A549 (cell line): ENCODE measurements around the gene TRABD2B. TPM values are rescaled to one million over a fixed set of nuclear protein-coding genes. Genes with fewer than 3 reads are reported as not detected.

ENCODE experiments used
- ATAC-seq, 2 experiments: fragments of 200-7000 bp in 1 of 2; fragments of >200 bp in 1 of 2; cut with Nextera tagmentation in 1 of 2; cut with Tn5 transposase in 1 of 2; 3 replicates each; pipeline versions ENCODE4 v1.8.0 to v1.9.1; 2018 to 2020; ENCODE audit warnings: mild to moderate bottlenecking in 1 of 2, moderate library complexity in 1 of 2
- CTCF ChIA-PET: fragments of 300-600 bp; sonication (Branson Sonifier 250); formaldehyde crosslinking; extraction: SDS; loops from one replicate; lab custom pipeline; 2021; ENCODE audit warnings: antibody characterized with exemption, inconsistent platforms; lab: Yijun Ruan, JAX
- POLR2A ChIA-PET: fragments of 350-600 bp; formaldehyde crosslinking; extraction: SDS; loops from one replicate; lab custom pipeline; 2021; ENCODE audit warnings: antibody characterized with exemption, inconsistent platforms; lab: Yijun Ruan, JAX
- DNase-seq, 2 experiments: peaks; one replicate each; pipeline versions ENCODE4 v3.0.0 to v3.0.0-alpha.2; 2011 to 2016; ENCODE audit warnings: low read depth in 1 of 2, low spot score in 1 of 2
- FAIRE-seq: peaks from 2 replicates; lab custom pipeline; 2011; peaks lifted over from hg19 to GRCh38; lab: Jason Lieb, UNC
- H3K27ac ChIP-seq, 2 experiments: fragments of >200 bp; sonication (Bioruptor Twin); formaldehyde crosslinking; 3 replicates each; pipeline ENCODE4 v1.5.1; 2016 to 2017
- H3K4me1 ChIP-seq: fragments of >200 bp; sonication (Bioruptor Twin); formaldehyde crosslinking; 3 replicates; pipeline ENCODE4 v1.6.1; 2016
- H3K4me2 ChIP-seq: fragments of >200 bp; sonication (Bioruptor Twin); formaldehyde crosslinking; 3 replicates; pipeline ENCODE4 v1.6.1; 2016
- H3K4me3 ChIP-seq: fragments of >200 bp; sonication (Bioruptor Twin); formaldehyde crosslinking; 3 replicates; pipeline ENCODE4 v1.5.1; 2016
- H3K9me3 ChIP-seq: fragments of >200 bp; sonication (Bioruptor Twin); formaldehyde crosslinking; 3 replicates; pipeline ENCODE4 v1.6.1; 2016
- ATOH8 ChIP-seq: fragments of 250-450 bp; sonication (Bioruptor Pico); IDR thresholded peaks from 2 replicates; pipeline ENCODE4 v1.5.0; 2020; ENCODE audit warnings: low read depth, mild to moderate bottlenecking, moderate library complexity
- BCL3 ChIP-seq: fragments of >200 bp; sonication (Bioruptor Twin); formaldehyde crosslinking; IDR thresholded peaks from 3 replicates; pipeline ENCODE4 v1.6.1; 2016
- BHLHE40 ChIP-seq: IDR thresholded peaks from 2 replicates; pipeline ENCODE4 v1.6.1; 2012; ENCODE audit warnings: low read depth, low read length, inconsistent platforms
- CBX8 ChIP-seq: fragments of 200-600 bp; sonication (generic); IDR thresholded peaks from 2 replicates; pipeline ENCODE4 v1.6.1; 2016
- CTCF ChIP-seq: fragments of >200 bp; sonication (Bioruptor Twin); formaldehyde crosslinking; IDR thresholded peaks from 3 replicates; pipeline ENCODE4 v1.5.1; 2016
- ESRRA ChIP-seq: fragments of 150-350 bp; IDR thresholded peaks from 2 replicates; pipeline ENCODE4 v1.6.1; 2014; ENCODE audit warnings: mild to moderate bottlenecking, low read length, borderline replicate concordance
- FOSL2 ChIP-seq, 2 experiments: fragments of 450-650 bp in 1 of 2; fragments of >200 bp in 1 of 2; sonication (Bioruptor Twin) in 1 of 2; formaldehyde crosslinking; IDR thresholded peaks; 2 replicates each; pipeline versions ENCODE4 v1.5.0 to v1.6.1; 2016 to 2020; ENCODE audit warnings: mild to moderate bottlenecking in 1 of 2, moderate library complexity in 1 of 2
- GATA3 ChIP-seq: IDR thresholded peaks from 2 replicates; pipeline ENCODE4 v1.6.1; 2012; ENCODE audit warnings: borderline replicate concordance
- HES2 ChIP-seq: fragments of >200 bp; sonication (Bioruptor Twin); formaldehyde crosslinking; IDR thresholded peaks from 2 replicates; pipeline ENCODE4 v1.6.1; 2016
- HOXA7 ChIP-seq: fragments of 250-450 bp; sonication (Bioruptor Pico); IDR thresholded peaks from 2 replicates; pipeline ENCODE4 v1.5.0; 2020; ENCODE audit warnings: mild to moderate bottlenecking, moderate library complexity
- JUN ChIP-seq, 2 experiments: fragments of >200 bp; sonication (Bioruptor Twin); formaldehyde crosslinking; IDR thresholded peaks; 2 replicates in 1 of 2; 3 replicates in 1 of 2; pipeline ENCODE4 v1.6.1; 2016 to 2017
- MAFK ChIP-seq: fragments of 450-650 bp; IDR thresholded peaks from 2 replicates; pipeline ENCODE4 v1.6.1; 2014; ENCODE audit not compliant: partially characterized antibody
- NPAS2 ChIP-seq: fragments of 250-450 bp; sonication (Bioruptor Pico); IDR thresholded peaks from 2 replicates; pipeline ENCODE4 v1.8.0; 2022; ENCODE audit warnings: mild to moderate bottlenecking, moderate library complexity, borderline replicate concordance
- NR3C1 ChIP-seq: fragments of >200 bp; sonication (Bioruptor Twin); formaldehyde crosslinking; IDR thresholded peaks from 3 replicates; pipeline ENCODE4 v1.6.1; 2017
- PBX3 ChIP-seq: IDR thresholded peaks from 2 replicates; pipeline ENCODE4 v1.6.1; 2012
- POLR2A ChIP-seq: IDR thresholded peaks from 2 replicates; pipeline ENCODE4 v1.6.1; 2012; ENCODE audit warnings: mild to moderate bottlenecking, low read length
- RAD21 ChIP-seq, 2 experiments: fragments of >200 bp in 1 of 2; sonication (Bioruptor Twin) in 1 of 2; formaldehyde crosslinking in 1 of 2; IDR thresholded peaks in 1 of 2; conservative IDR thresholded peaks in 1 of 2; 2 replicates in 1 of 2; 3 replicates in 1 of 2; pipeline ENCODE4 v1.6.1; 2012 to 2018; ENCODE audit warnings: inconsistent platforms in 1 of 2
- RCOR1 ChIP-seq: fragments of 150-350 bp; IDR thresholded peaks from 2 replicates; pipeline ENCODE4 v1.6.1; 2014; ENCODE audit warnings: antibody characterized with exemption, low read length, low read depth
- RFX5 ChIP-seq: fragments of 450-650 bp; IDR thresholded peaks from 2 replicates; pipeline ENCODE4 v1.7.1; 2014; ENCODE audit warnings: antibody characterized with exemption, mild to moderate bottlenecking, moderate library complexity
- RNF2 ChIP-seq: fragments of 200-600 bp; sonication (generic); IDR thresholded peaks from 2 replicates; pipeline ENCODE4 v1.6.1; 2016; ENCODE audit warnings: low read depth, mild to moderate bottlenecking, antibody characterized with exemption, moderate library complexity, borderline replicate concordance
- SMC3 ChIP-seq: fragments of >200 bp; sonication (Bioruptor Twin); formaldehyde crosslinking; IDR thresholded peaks from 3 replicates; pipeline ENCODE4 v1.6.1; 2018; ENCODE audit warnings: inconsistent platforms
- SREBF2 ChIP-seq: fragments of 450-650 bp; IDR thresholded peaks from 2 replicates; pipeline ENCODE4 v1.6.1; 2014; ENCODE audit warnings: mild to moderate bottlenecking, moderate library complexity
- ZC3H11A ChIP-seq: fragments of 450-650 bp; IDR thresholded peaks from 2 replicates; pipeline ENCODE4 v1.6.1; 2014; ENCODE audit warnings: antibody characterized with exemption, mild to moderate bottlenecking
- ZFP36 ChIP-seq: fragments of 450-650 bp; IDR thresholded peaks from 2 replicates; pipeline ENCODE4 v1.6.1; 2014; ENCODE audit warnings: borderline replicate concordance; ENCODE audit not compliant: partially characterized antibody
- ZNF302 ChIP-seq: fragments of 250-450 bp; sonication (Bioruptor Pico); IDR thresholded peaks from 2 replicates; pipeline ENCODE4 v1.9.0; 2021; ENCODE audit warnings: inconsistent platforms, mild to moderate bottlenecking, moderate library complexity
- WGBS: methylation state at CpG from one replicate; pipeline ENCODE4 v1.1.6; 2017; ENCODE audit errors: missing lambda C conversion rate; 5-methylcytosine and 5-hydroxymethylcytosine counted together
- polyA plus RNA-seq, 4 experiments: library from polyadenylated mRNA; depleted of rRNA in 3 of 4; stranded (reverse); fragments of >200 nt; fragmentation: RNase III in 1 of 4; extraction: RNeasy Plus Mini Kit Qiagen cat#74134 plus additional on column Dnase treatment in 1 of 4; gene quantifications; 2 replicates in 3 of 4; 3 replicates in 1 of 4; pipeline ENCODE4 v1.2.3, GENCODE V29; 2011 to 2017

Gene TRABD2B
- polyA plus RNA-seq, 2 of the 4 experiments (the other 2 are of a cell fraction) = 0.04 to 0.21 TPM

GRCh38 chr1:47934243-47934805 lies 62.9 kb downstream of the TRABD2B start:
- H3K4me3 ChIP-seq = no peak overlapping the region
- no peaks in the 10 kb centered on the region for H3K4me1 ChIP-seq
- no peak overlapping the region for H3K27ac ChIP-seq
- H3K4me2 ChIP-seq = no peak overlapping the region
- ATAC-seq = no peak
- 55% methylated on average over 5 of the region's 9 CpGs for WGBS
- no peaks in the 10 kb centered on the region for H3K9me3 ChIP-seq
- ChIA-PET POLR2A (no interaction called here), CTCF (no interaction called here)
- DNase-seq = no peak
- TF ChIP-seq SMC3 (no peak), FOSL2 (IDR thresholded peaks at IDR 0.05) (no peak), FOSL2 (CRISPR knock-in tag; IDR thresholded peaks at IDR 0.05) (no peak), HES2 (no peak), MAFK (no peak), POLR2A (no peak), PBX3 (no peak), JUN (IDR thresholded peaks at IDR 0.05) (no peak), BCL3 (no peak), NR3C1 (no peak), NPAS2 (CRISPR knock-in tag) (no peak), ZNF302 (CRISPR knock-in tag) (no peak), BHLHE40 (no peak), ATOH8 (CRISPR knock-in tag) (no peak), ZC3H11A (no peak), HOXA7 (CRISPR knock-in tag) (no peak)
- FAIRE-seq = no peak

- Histone ChIP-seq H3K27ac (no peak overlapping the region), H3K9me3 (no peaks in the 10 kb centered on the region), H3K4me3 (no peak overlapping the region), H3K4me1 (no peaks in the 10 kb centered on the region), H3K4me2 (no peak overlapping the region)
- no peak for FAIRE-seq
- no peak for TF ChIP-seq ESRRA
- no peak for TF ChIP-seq NR3C1
- TF ChIP-seq RNF2 = no peak
- no peak for TF ChIP-seq HES2
- TF ChIP-seq SREBF2 = no peak
- TF ChIP-seq RAD21 (conservative IDR thresholded peaks at IDR 0.05 in 1 of 2, IDR thresholded peaks at IDR 0.05 in 1 of 2) = no peak
- no peak for TF ChIP-seq GATA3
- TF ChIP-seq CBX8 = no peak
- TF ChIP-seq RCOR1 = no peak
- no peak for TF ChIP-seq RFX5
- no peak for TF ChIP-seq CTCF
- TF ChIP-seq ZFP36 = no peak
- ChIA-PET CTCF (no interaction called here), POLR2A (no interaction called here)
- no peak for ATAC-seq
- DNase-seq = no peak
- 35% methylated on average over 6 of the region's 6 CpGs for WGBS
These were observed 64.4 kb downstream of the TRABD2B start for GRCh38 chr1:47932743-47933142.
